Coronary artery (tissue), 2 donors: ENCODE results near the gene NPW.

Source experiments
- DNase-seq: peaks from one replicate; pipeline ENCODE4 v3.0.0-alpha.2; 2017; ENCODE audit warnings: low spot score
- H3K27ac ChIP-seq, 2 donors: fragments of 200-600 bp; sonication (generic); one replicate each; pipeline ENCODE4 v1.5.1; 2016 to 2019
- H3K4me3 ChIP-seq: fragments of 200-600 bp; sonication (generic); 2 replicates; pipeline ENCODE4 v1.5.1; 2016; ENCODE audit warnings: mild to moderate bottlenecking, moderate library complexity
- CTCF ChIP-seq: fragments of 200-600 bp; sonication (generic); IDR thresholded peaks from one replicate; pipeline ENCODE4 v1.5.1; 2019; ENCODE audit warnings: antibody characterized with exemption

The NPW gene

GRCh38 chr16:2053211-2053610 is 33.6 kb downstream of the NPW start:
- Histone ChIP-seq H3K4me3 (no peak overlapping the region), H3K27ac (no peak overlapping the region)
- no peak for DNase-seq
- TF ChIP-seq CTCF, result no peak

DNA sequence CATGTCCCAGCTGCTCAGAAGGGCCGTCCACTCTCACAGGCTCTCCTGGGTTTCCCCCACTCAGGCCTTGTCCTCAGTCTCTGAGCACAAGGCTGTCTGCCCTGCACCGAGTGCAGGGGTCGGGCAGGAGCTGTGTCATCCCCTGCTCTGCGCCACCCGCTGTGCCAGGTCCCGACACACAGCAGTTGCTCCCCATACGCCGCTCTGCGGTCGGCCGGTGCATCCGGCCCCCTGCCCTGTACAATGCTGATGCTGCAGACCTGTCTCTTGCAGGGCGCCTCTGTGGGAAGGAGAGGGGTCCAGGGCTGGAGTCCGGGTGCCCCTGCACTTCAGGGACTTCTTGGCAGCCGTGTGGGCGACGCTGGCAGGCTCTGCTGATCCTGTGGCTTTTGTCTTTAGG is 34.3 kb downstream of the NPW start:
- no peak overlapping the region for H3K27ac ChIP-seq
- H3K4me3 ChIP-seq, result no peak overlapping the region
- no peak for DNase-seq
- no peak for TF ChIP-seq CTCF

DNA sequence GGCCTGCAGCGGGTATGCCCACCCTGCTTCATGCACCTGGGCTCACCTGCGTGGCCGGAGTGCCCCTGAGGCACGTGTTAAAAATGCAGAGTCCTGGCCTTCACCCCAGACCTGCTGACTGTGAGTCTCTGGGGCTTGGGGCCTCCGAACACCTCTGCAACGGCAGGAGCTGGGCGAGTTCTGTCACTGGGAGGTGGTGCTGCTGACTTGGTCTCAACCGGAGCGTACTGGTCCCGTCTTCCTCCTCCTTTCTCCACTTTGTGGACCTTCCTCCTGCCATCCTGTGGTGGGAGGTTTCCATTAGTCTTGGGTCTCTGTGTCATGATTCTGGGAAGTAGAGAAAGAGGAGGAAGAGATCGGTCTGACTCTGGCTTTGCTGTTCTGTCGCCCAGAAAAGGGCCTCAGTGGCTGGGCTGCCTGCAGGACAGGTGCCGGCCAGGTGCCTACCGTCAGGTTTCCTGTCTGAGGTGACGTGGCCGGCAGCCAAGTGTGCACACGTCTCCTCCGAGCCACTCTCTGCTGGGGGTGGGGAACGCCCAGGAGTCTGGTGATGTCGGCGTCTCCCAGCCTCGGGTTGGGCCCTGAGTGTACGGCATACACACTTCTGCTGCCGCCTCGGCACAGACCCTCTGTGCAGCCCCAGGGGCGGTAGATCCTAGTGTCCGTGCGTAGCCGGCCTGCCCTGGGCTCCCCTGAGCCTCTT is 35.1 kb downstream of the NPW start:
- Histone ChIP-seq H3K27ac (no peak overlapping the region), H3K4me3 (no peak overlapping the region)
- DNase-seq, result no peak
- TF ChIP-seq CTCF, result no peak

DNA sequence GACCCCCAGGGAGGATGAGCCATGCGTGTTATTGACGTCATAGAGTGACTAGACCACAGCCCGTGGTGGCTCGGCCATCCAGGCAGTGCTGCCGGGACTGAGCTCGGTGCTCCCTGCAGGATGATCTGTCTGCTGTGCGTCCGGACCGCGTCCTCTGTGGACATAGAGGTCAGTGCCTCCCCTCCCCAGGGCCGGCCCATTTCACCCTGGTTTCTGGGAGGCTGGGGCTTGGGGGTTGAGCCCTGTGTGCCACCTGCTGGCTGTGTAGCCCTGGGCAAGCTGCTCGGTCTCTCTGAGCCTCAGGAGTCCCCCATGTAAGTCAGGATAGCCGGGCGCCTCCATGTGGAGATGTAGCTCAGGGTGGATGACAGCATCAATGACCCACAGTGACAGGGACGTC is 36.5 kb downstream of the NPW start:
- no peak overlapping the region for H3K27ac ChIP-seq
- no peak overlapping the region for H3K4me3 ChIP-seq
- DNase-seq, result no peak
- no peak for TF ChIP-seq CTCF

DNA sequence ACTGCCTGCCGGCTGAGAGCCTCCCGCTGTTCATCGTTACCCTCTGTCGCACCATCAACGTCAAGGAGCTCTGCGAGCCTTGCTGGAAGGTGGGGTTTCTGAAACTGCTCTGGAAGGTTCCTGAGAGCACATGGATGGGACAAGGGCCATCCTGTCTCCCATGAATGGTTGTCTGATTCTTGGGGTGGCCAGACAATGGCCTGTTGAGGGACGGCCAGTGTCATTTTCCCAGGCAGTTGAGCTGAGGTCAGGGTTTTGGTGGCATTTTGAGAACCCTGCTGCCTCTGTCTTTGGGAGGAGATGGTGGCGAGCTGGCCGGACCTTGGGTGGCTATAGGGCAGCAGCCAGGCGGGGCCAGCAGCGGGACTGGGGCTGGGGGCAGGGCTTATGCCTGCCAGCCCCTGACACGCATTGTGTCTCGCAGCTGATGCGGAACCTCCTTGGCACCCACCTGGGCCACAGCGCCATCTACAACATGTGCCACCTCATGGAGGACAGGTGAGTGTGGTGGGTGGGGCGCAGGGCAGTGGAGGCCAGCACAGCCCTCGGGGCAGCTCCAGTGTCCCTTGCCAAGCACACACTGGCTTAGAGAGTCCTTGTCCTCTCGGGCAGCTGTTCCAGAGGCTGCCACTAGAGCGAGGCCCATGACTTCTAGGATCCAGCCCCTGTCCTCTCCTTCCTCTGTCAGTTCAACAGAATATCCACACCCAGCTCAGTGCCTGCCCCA is 37.3 kb downstream of the NPW start:
- DNase-seq, result no peak
- no peak for TF ChIP-seq CTCF
- no peak overlapping the region for H3K4me3 ChIP-seq
- no peak overlapping the region for H3K27ac ChIP-seq

DNA sequence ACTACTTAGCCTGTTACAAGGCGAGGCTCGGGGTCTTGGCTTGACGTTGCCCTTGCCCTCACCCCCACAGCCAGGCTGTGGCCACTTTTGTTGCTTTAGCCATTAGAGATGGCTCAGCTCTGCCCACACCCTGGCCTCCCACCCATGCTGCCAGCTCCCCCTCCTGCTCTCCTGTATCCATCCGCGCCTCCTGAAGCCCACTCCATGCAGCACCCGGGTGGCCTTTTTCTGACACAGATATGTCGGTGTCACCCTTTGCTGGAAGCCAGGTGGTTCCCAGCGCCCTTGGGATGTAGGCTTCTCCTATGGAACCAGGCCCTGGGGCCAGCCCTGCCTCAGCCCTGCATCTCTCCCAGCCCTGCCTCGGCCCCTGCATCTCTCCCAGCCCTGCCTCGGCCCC is 37.9 kb downstream of the NPW start:
- Histone ChIP-seq H3K27ac (no peak overlapping the region), H3K4me3 (no peak overlapping the region)
- DNase-seq, result no peak
- TF ChIP-seq CTCF, result no peak

- no peak overlapping the region for H3K27ac ChIP-seq
- no peak overlapping the region for H3K4me3 ChIP-seq
- no peak for DNase-seq
- no peak for TF ChIP-seq CTCF
Observed at GRCh38 chr16:2058420-2058819, 38.8 kb downstream of the NPW start.
